ENCODE results near the gene PRKG1. TPM values are rescaled to one million over a fixed set of nuclear protein-coding genes. Genes with fewer than 3 reads are reported as not detected.

Gene PRKG1
- total RNA-seq, 2 donors from 2014 or later = 1.3 to 2.7 TPM

DNA sequence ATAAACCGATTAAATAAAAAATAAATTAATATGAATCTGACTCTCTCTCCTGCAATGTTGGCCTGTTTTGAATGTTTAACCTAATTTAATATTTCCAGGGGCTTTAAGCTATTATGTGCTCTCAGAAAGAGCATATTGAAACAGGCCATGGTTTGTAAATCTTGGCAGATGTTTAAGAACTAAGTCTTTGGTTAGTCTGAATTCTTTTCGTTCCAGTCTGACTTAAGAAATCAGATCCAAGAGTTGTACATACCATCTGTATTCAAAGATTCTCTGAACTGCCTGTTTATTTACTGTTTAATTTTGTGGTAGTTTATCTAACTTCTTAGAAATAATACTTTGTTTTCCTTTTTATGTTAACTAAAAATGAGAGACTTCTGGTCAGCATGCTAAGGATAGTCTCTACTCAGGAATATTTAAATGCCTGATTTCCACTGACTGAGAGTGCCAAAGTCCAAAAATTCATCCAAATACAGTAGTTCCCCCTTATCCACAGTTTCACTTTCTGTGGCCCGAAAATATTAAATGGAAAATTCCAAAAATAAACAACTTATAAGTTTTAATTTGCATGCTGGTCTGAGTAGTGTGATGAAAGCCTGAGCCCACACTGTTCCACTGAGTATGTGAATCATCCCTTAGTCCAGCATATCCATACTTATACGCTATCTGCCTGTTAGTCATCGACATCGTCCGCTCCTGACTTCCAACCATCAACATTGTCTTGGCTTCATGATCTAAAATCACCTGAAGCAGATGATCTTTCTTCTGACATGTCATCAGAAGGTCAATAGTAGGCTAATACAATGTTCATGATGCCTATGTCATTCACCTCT lies 863.2 kb downstream of the PRKG1 start:
- Histone ChIP-seq H3K4me1 (ENCODE audit: control insufficient read depth, insufficient read depth, low read length) (no peaks in the 10 kb centered on the region), H3K4me3 (ENCODE audit: low read length) (no peak overlapping the region), H3K36me3 (ENCODE audit: control insufficient read depth, insufficient read depth, low read length) (no peaks in the 10 kb centered on the region), H3K9ac (ENCODE audit: extremely low read depth, low read length, poor library complexity, severe bottlenecking) (no peak overlapping the region), H3K27me3 (ENCODE audit: control insufficient read depth, insufficient read depth, low read length, poor library complexity, severe bottlenecking) (no peaks in the 10 kb centered on the region), H3K9me3 (ENCODE audit: control insufficient read depth, low read length) (no peaks in the 10 kb centered on the region), H3K27ac (ENCODE audit: low read depth, low read length) (no peak overlapping the region)
- Mint-ChIP-seq H3K27ac (no peak overlapping the region), H3K4me1 (no peaks in the 10 kb centered on the region), H3K36me3 (ENCODE audit: low read depth) (no peaks in the 10 kb centered on the region), H3K4me3 (no peak overlapping the region), H3K27me3 (ENCODE audit: insufficient read depth) (no peaks in the 10 kb centered on the region), H3K9me3 (peaks cover 2% of the 10 kb centered on the region)
- TF ChIP-seq, protein P1, sequence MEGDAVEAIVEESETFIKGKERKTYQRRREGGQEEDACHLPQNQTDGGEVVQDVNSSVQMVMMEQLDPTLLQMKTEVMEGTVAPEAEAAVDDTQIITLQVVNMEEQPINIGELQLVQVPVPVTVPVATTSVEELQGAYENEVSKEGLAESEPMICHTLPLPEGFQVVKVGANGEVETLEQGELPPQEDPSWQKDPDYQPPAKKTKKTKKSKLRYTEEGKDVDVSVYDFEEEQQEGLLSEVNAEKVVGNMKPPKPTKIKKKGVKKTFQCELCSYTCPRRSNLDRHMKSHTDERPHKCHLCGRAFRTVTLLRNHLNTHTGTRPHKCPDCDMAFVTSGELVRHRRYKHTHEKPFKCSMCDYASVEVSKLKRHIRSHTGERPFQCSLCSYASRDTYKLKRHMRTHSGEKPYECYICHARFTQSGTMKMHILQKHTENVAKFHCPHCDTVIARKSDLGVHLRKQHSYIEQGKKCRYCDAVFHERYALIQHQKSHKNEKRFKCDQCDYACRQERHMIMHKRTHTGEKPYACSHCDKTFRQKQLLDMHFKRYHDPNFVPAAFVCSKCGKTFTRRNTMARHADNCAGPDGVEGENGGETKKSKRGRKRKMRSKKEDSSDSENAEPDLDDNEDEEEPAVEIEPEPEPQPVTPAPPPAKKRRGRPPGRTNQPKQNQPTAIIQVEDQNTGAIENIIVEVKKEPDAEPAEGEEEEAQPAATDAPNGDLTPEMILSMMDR (conservative IDR thresholded peaks at IDR 0.05) = no peak
- no peak for DNase-seq
- WGBS, 2 experiments (ENCODE audit: insufficient coverage in 1 of 2, insufficient read length in 1 of 2) = 98 to 100% methylated on average over 4 to 6 of the region's 7 CpGs

DNA sequence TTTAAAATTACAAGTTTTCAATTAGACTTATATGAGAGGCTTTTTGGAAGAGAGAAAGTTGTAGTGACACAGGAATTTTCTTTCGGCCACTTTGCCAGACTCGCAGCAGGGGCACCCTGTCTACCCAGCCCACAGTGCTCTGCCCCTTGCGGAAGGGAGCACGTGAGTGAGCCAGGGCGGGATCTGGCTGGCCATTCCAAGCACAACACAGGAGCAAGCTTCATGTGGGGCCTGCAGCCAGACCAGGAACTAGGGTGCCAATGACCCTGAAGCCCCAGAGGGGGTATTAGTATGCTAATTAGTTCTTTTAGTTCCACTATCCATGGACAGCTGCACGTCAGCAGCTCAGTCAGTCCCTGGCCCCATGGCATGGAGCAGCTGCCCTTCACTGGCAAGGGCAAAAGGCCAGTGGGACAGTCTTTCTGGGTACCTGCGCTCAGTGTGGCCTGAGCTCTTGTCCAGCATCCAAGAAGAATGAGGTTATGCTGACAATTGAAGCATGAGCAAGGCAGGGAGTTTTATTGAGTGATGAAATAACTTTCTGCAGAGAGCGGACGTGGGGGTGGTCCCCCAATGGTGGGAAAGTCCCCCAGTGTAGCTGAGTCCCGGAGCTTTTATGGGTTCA lies 876.2 kb downstream of the PRKG1 start:
- Mint-ChIP-seq H3K27ac (no peak overlapping the region), H3K9me3 (peaks cover 20% of the 10 kb centered on the region), H3K27me3 (ENCODE audit: insufficient read depth) (no peaks in the 10 kb centered on the region), H3K36me3 (ENCODE audit: low read depth) (no peaks in the 10 kb centered on the region), H3K4me1 (no peaks in the 10 kb centered on the region), H3K4me3 (no peak overlapping the region)
- 94 to 97% methylated on average over 6 to 10 of the region's 10 CpGs for WGBS, 2 experiments (ENCODE audit: insufficient coverage in 1 of 2, insufficient read length in 1 of 2)
- no peak for DNase-seq
- Histone ChIP-seq H3K4me1 (ENCODE audit: control insufficient read depth, insufficient read depth, low read length) (no peaks in the 10 kb centered on the region), H3K4me3 (ENCODE audit: low read length) (no peak overlapping the region), H3K36me3 (ENCODE audit: control insufficient read depth, insufficient read depth, low read length) (no peaks in the 10 kb centered on the region), H3K9ac (ENCODE audit: extremely low read depth, low read length, poor library complexity, severe bottlenecking) (no peak overlapping the region), H3K27me3 (ENCODE audit: control insufficient read depth, insufficient read depth, low read length, poor library complexity, severe bottlenecking) (no peaks in the 10 kb centered on the region), H3K9me3 (ENCODE audit: control insufficient read depth, low read length) (peaks cover 6% of the 10 kb centered on the region), H3K27ac (ENCODE audit: low read depth, low read length) (no peak overlapping the region)
- TF ChIP-seq, protein P1 (conservative IDR thresholded peaks at IDR 0.05) = no peak

DNA sequence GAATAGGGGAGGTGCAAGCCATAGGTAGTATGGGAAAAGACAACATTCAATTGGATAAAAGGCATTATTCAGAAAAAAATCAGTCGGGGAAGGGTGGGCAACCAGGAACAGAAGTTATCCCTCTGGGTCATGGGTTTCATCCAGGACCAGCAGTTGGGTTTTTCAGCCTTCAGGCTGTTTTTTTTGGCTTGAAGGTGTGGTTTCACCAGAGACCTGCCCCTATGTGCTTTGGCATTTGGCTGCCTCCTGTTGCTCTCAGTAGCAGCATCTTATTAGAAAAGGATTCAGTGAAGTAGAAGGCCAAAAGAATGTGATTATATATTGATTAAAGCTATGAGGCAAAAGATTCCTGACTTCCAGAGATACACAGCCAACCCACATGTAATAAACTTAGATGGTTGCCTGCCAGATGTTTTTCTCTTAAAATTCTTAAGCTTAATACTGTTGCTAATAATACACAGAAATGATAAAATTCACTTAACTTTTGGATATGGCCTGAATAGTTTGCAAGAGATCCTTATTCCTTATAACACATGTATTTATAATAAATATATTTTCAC lies 876.8 kb downstream of the PRKG1 start:
- Histone ChIP-seq H3K27ac (ENCODE audit: low read depth, low read length) (no peak overlapping the region), H3K4me1 (ENCODE audit: control insufficient read depth, insufficient read depth, low read length) (no peaks in the 10 kb centered on the region), H3K9me3 (ENCODE audit: control insufficient read depth, low read length) (peaks cover 6% of the 10 kb centered on the region), H3K27me3 (ENCODE audit: control insufficient read depth, insufficient read depth, low read length, poor library complexity, severe bottlenecking) (no peaks in the 10 kb centered on the region), H3K4me3 (ENCODE audit: low read length) (no peak overlapping the region), H3K36me3 (ENCODE audit: control insufficient read depth, insufficient read depth, low read length) (no peaks in the 10 kb centered on the region), H3K9ac (ENCODE audit: extremely low read depth, low read length, poor library complexity, severe bottlenecking) (no peak overlapping the region)
- H3K9me3 Mint-ChIP-seq = peaks cover 16% of the 10 kb centered on the region
- peaks cover 3% of the 10 kb centered on the region for H3K4me1 Mint-ChIP-seq
- H3K4me3 Mint-ChIP-seq = no peak overlapping the region
- H3K36me3 Mint-ChIP-seq (ENCODE audit: low read depth) = no peaks in the 10 kb centered on the region
- DNase-seq = no peak
- H3K27me3 Mint-ChIP-seq (ENCODE audit: insufficient read depth) = no peaks in the 10 kb centered on the region
- H3K27ac Mint-ChIP-seq = no peak overlapping the region
- TF ChIP-seq, protein P1 (conservative IDR thresholded peaks at IDR 0.05) = no peak
- 91 to 100% methylated on average over 1 of the region's 1 CpG for WGBS, 2 experiments (ENCODE audit: insufficient coverage in 1 of 2, insufficient read length in 1 of 2)
